HL-60/S4 (cell line): Measurements from ENCODE around the gene LRRC3B.

Experiments
- in situ Hi-C: fragments of 300-500 bp; cut with MboI; formaldehyde crosslinking; loops from 2 replicates; pipeline ENCODE4 v1.14.3; 2022; ENCODE audit warnings: low sequenced_read_pairs

Gene LRRC3B

DNA sequence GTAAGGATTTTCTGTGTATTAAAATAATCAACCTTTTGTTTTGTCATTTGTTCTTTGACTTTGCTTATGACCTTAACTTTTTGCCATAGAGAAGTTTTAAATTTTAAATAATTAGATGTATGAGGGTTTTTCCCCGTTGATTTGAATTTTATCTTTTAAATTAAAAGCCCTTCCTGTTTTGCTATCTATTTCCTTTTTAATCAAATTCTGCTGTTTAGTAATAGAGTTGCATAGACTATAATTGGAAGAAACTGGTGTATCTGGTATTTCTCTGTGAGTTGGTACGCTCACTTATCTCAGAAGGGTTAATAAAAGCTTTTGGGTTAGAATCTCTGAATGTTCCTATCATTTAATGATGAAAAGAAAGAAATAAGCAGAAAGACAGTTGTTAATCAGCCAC lies 82.2 kb downstream of the LRRC3B start:
- in situ Hi-C loops = no loop called here

DNA sequence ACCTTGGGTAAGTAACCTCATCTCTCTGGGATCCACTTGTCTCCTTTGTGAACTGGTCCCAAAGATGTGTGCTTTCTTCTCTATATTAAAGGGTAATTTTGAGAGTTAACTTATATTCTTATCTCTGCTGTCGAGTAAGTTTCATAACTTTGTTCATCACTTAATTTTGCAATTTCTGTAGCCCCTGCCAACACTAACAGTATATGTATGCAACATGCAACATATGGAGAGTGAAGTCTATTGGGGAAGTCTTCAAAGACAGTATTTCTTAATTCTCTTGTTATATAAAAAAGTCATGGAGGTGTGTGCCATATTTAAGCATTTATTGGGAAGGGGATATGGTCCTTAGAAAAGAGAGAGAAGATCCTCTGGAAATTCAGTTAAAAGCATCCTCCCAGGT lies 85.9 kb downstream of the LRRC3B start:
- in situ Hi-C loops = no loop called here

DNA sequence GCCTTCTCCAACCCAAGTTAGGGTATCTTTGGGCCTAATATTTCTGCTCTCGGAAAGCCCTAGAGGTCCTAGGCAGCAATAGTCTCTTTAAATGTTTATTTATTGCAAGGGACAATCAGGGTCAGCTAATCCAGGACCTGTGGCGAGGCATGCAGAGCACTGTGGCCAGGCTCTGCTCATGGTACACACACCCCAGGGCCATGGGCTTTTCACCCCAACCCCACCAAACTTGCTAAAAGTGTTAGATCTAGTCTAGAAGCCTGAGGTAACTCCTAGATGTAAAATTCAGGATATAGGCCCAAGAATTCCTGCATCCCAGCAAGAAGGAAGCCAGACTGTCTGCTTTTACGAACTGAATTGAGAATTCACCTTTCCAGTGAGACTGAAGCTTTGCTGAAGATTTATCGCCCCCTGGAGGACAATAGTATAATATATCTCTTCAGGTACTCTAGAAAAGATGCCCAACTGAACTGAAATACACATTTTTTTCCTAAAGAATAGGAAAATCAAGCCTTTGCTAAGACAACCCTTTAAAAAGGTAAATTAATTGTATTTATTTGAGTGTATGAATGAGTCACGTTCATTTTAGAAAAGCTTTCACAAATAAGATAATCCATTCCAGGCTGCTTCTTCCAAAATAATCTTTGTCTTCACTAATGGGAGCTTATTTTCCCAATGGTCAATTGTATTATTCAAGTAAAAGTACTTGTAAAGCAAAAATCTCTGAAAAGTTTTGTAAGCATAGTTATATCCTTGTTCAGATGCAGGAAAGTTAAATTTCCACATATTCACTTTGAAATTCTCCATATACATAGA lies 89.8 kb downstream of the LRRC3B start:
- in situ Hi-C loops = no loop called here

DNA sequence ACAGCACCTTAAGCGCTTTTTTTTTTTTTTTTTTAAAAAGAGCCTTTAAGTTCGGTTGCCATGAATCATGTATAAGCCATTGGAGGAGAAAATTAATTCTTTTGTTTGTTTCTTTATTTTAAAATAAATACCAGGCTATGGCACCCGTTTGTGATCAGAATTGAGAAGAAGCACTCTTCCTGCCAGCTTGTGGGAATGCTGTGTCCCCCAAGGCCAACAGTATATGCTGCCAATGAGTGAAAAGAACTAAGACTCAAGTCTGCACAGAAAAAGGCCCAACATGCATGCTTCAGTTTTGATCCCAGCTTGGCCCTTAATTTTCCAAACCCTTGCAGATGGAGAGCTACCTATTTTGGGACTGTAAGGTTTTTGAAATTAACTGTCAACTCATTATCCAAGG lies 90.5 kb downstream of the LRRC3B start:
- in situ Hi-C loops = no loop called here

DNA sequence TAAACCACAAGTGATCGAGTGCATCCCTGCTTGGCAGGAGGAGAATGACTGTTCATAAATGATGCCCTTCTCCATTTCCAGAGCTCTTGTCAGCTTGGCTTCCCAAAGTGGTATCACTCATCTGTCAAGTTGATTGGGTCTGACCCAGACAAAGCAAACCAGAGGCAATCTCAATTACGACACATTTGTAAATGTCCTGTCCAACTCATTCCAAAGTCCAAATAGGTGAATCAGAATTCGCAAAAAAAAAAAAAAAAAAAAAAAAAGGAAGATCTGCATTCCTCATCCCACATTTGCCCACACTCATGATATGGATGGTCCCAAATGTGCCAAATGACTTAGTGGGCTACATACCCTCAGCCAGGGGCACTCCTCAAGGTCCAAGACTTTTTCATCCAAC lies 91.9 kb downstream of the LRRC3B start:
- in situ Hi-C loops = no loop called here

DNA sequence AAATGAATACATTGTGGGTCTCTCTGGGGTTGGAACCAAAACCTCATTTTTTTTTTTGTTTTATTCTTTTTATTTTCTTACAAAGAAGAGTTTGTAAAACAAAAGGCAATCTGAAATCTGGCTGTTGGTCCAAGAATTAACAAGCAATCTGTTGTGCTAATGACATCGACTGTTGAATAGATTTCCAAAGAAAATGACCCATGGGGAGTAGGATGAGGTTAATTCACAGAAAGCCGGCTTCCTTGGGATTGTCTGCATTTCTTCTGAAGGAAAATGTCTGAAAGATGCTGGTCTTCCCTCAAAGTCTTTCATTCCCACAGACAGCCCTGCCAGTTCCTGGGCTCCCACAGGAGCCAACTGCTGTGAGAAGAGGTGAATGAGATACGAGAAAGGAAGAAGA lies 92.9 kb downstream of the LRRC3B start:
- in situ Hi-C loops = no loop called here

DNA sequence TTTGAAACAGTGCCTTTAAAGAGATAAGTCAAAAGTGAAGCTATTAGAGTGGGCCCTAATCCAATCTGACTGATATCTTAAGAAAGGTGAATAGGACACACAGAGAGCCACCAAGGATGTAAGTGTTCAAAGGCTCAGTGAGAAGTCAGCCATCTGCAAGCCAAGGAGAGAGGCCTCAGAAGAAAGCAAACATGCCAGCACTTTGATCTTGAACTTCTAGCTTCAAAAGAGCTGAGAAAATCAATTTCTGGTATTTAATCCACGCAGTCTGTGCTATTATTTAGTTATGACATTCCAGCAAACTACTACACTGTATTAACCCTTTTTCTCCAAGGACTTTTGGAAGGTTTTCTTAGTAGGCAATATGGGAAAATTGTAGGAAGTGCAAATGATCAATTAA lies 95.7 kb downstream of the LRRC3B start:
- in situ Hi-C loops = no loop called here

DNA sequence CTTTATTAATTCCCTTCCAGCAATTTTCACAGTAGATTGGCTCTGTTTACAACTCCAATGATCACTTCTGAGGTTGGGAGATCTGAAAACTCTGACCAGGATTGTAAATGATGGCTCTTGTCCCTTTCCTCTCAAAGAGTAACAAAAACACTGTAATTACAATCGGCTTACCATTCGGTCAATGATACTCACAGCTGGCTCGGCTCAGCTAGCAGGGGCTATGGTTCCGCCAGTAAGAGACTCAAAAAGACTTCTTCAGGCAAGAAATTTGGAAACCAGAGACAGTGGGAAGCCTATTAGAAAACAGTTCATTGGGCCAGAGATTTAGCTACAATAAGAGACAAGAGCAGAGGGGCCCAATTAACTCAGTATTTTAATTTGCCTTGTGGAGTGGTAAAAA lies 96.6 kb downstream of the LRRC3B start:
- in situ Hi-C loops = no loop called here

DNA sequence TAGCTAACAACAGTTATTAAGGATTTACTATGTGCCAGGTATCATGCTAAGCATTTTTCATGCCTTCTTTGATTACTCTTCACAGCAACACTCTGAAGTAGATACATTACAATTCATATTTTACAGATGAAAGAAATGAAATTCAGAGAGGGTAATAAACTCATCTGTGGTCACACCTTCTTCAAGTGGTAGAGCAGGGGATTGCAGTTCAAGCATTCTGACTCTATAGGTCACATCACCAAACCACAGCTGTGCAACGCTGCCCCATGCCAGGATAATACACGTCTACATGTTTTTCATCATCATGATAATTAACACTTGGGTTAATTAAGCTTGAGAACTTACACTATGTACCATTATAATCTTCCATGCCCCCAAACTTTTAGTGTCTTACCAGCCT lies 98.5 kb downstream of the LRRC3B start:
- in situ Hi-C loops = no loop called here

DNA sequence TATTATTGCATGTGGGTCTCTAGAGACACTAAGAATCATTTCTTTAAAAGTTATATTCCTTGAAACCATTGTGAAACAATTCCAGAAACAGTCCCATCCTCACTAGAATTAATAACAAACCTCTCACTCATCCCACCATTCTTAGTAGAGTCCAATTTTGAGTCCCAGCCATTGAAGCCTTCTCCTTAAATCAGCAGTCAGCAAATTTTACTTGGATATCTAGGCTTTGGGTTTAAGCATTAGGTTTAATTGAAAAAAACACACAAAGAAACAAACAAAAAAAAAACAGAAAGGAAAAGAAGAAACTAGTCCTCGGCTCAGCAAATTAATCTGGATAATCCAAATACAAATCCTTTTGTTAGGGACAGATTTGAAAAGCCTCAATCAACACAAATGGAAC lies 109.3 kb downstream of the LRRC3B start:
- in situ Hi-C loops = no loop called here

DNA sequence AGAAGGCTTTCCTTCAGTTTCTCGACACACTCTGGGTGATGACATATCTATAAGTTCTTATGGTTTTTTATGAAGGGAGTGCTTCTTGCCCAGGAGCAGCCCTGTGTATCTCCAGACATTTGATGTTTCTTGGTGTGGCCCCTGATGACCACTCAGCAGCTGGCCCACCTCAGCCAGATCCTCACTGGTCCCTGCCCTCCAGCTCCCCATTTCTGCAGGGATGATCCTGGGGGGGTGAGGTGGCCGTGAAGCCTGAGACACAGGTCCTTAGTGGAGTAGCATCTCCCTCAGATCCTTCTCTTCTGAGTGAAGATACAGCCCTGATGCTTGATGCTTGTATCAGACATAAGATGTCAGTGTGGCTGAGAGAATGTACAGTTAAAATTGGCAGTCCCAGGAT lies 127.7 kb downstream of the LRRC3B start:
- in situ Hi-C loops = no loop called here

DNA sequence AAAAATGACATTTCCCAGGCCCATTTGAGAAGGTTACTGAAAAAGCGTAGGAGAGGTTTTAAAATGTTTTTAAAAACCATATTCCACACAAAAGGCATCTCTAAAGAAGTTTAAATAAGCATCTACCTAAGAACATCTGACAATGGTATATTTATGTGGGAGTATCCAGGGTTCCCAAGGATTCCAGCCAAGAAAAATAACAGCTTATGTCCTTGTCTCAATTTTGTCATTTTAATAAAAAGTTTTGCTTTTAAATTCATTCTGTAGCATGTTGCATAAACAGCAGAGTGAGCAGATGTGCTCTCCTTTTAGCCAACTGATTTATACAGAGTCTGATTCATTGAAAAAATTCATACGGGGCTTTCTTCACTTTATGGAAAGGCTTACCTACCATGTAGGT lies 129.9 kb downstream of the LRRC3B start:
- in situ Hi-C loops = no loop called here

DNA sequence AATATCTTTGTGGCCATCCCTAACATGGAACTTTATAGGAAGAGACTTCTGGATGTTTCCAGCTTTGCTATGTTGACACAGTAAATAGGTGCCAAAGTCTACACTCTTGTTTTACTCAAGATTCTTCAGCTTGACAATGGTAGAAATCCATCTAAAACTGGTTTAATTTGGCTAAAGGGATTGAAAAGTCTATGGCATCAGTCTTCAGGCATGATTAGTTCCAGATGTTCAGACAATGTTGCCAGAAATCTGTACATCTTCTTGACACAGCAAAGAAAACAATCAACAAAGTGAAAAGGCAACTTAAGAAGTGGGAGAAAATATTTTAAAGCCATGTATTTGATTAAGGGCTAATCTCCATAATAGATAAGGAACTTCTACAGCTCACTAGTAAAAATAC lies 130.5 kb downstream of the LRRC3B start:
- in situ Hi-C loops = no loop called here

DNA sequence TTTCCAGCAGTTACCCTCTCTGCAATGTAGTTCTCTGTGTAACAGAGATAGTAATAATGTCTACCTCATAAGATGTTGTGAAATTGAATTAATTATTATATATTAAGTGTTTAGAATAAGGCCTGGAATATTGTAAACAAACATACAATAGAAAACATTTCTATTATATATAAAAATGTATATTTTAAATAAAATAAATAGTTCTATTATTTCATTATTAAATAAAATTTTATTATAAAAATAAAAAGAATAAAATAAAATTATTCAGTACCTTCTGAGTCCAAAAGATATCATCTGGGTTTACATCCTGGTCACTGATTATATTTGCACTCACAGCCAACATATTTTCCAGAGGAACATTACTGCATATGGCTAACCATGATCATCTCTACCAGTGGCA lies 135.4 kb downstream of the LRRC3B start:
- in situ Hi-C loops = no loop called here
